Neuron (in vitro differentiated cells): Measurements from ENCODE around the gene MAPK14.

Source experiments
- H2AFZ ChIP-seq: one replicate; pipeline ENCODE4 v1.6.1; 2013; ENCODE audit warnings: low read depth, mild to moderate bottlenecking, inconsistent platforms, low read length, moderate library complexity
- H3K27me3 ChIP-seq: one replicate; pipeline ENCODE4 v1.6.1; 2013; ENCODE audit warnings: low read length; ENCODE audit not compliant: insufficient read depth
- H3K36me3 ChIP-seq: one replicate; pipeline ENCODE4 v1.6.1; 2013; ENCODE audit warnings: low read length; ENCODE audit not compliant: insufficient read depth
- H3K4me1 ChIP-seq: one replicate; pipeline ENCODE4 v1.6.1; 2013; ENCODE audit warnings: low read length; ENCODE audit not compliant: insufficient read depth
- H3K4me3 ChIP-seq: 2 replicates; pipeline ENCODE4 v1.5.1; 2013; ENCODE audit warnings: mild to moderate bottlenecking, low read length, moderate library complexity
- H3K9me3 ChIP-seq: one replicate; pipeline ENCODE4 v1.6.1; 2013; ENCODE audit warnings: low read length

MAPK14 gene

DNA sequence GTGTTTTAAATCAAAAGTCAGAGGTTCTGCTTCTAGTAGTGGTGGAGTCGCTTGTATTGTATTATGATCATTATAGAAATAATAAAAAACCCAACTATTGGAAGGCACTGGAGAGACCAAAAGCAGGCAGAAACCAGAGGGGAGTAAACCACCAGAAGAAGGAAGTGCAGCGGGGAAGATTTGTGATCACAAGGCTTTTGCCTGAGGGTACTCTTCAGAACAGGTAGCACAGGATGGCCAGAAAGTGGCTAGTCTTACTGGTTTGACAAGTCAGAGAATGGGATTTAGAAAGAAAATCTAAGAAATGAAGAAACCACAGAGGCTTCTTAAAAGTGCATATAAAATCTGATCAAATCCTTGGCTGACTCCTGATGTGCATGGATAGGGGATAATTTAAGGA is 126.7 kb downstream of the MAPK14 start:
- H3K27me3 ChIP-seq: no peaks in the 10 kb centered on the region
- H3K36me3 ChIP-seq: no peaks in the 10 kb centered on the region
- no peaks in the 10 kb centered on the region for H3K4me1 ChIP-seq
- H3K9me3 ChIP-seq: no peaks in the 10 kb centered on the region
- no peak overlapping the region for H2AFZ ChIP-seq
- no peak overlapping the region for H3K4me3 ChIP-seq

DNA sequence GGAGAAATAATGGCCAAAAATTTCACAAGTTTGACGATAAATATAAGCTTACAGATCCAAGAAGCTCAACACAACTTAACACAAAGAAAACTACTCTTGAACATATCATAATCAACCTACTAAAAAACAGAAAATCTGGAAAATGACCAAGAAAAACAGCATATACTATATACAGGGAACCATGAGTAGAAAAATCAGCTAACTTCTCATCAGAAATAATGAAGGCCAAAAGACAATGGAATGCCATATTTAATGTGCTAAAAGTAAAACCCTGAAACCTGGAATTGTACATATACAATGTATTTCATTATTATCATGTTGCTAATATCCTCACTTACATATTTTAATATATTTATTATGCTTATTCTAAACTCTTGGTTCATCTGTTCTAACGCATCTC is 128.1 kb downstream of the MAPK14 start:
- H2AFZ ChIP-seq: no peak overlapping the region
- H3K27me3 ChIP-seq: no peaks in the 10 kb centered on the region
- H3K4me3 ChIP-seq: no peak overlapping the region
- H3K36me3 ChIP-seq: no peaks in the 10 kb centered on the region
- no peaks in the 10 kb centered on the region for H3K9me3 ChIP-seq
- H3K4me1 ChIP-seq: no peaks in the 10 kb centered on the region

DNA sequence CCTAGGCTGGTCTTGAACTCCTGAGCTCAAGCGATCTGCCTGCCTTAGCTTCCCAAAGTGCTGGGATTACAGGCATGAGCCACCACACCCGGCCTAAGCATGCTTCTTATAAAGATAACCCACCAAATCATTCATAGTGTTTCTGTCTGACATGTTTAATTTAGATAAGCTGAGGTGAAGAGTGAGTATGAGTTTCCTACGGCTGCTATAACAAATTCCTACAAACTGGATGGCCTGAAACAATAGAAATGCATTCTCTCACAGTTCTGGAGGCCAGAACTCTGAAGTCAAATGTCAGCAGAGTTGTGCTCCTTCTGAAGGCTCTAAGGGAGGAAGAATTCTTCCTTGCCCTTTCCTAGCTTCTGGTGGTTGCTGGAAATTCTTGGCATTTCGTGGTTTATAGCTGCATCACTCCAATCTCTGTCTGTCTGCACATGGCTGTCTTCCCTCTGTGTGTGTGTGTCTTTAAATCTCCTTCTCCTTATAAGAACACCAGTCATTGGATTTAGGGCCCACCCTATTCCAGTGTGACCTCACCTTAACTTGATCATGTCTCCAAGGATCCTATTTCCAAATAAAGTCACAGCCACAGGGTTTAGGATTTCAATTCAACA is 132.6 kb downstream of the MAPK14 start:
- H3K36me3 ChIP-seq: no peaks in the 10 kb centered on the region

More for the DNA sequence above, 132.6 kb downstream of the MAPK14 start:
- H3K4me3 ChIP-seq: no peak overlapping the region
- no peaks in the 10 kb centered on the region for H3K4me1 ChIP-seq
- no peak overlapping the region for H2AFZ ChIP-seq
- no peaks in the 10 kb centered on the region for H3K9me3 ChIP-seq
- no peaks in the 10 kb centered on the region for H3K27me3 ChIP-seq
